Measurements from ENCODE around the gene ZBTB42. TPM values are rescaled to one million over a fixed set of nuclear protein-coding genes. Genes with fewer than 3 reads are reported as not detected.
A peak's percentile ranks its signal among the peaks of the same experiment; 100 is the strongest.

ZBTB42 gene
- total and polyA plus RNA-seq, 2 of the 13 experiments (the other 11 are each of a cell fraction or from before 2014, with no cell fraction given) = 2.8 to 4.2 TPM

DNA sequence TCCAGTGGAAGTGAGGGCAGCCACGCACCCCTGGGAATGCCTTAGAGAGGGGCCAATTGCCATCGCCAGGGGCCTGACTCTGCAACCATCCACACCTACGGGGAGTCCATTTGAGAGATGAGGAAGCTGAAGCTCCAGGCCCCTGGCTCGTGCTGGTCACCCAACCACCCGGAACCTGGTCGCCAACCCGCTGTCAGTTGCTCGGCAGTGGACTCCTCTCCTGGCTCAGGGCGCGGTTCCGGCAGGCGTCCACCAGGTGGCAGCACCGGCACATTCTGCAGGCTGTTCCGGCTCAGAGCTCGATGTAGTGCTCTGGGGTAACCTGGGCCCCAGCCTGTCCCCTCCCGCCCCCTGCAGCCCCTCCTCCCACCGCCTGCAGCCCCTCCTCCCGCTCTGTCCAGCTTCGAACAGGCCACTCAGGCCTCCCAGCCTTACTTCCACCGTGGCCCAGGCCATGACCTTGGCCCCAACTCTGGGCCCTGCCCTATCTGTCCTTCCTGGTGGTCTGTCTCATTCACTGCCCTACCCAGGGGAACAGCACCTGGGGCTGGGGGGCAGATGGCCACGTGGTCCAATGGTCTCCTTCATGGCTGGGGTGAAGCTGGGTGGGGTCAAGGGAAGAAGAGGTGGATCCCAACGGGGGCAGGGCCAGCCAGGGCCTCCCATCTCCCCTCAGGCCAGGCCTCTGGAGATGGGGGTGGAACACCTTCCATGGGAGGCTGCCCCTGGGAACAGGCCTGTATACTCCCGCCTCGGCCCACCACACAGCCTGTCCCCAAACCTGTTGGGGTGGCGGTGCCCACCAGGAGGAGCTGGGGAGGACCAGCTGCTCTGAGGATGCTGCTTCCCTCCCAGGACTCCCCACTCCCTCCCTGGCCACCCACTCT, 32.2 kb upstream of the ZBTB42 start (continued):
- TF ChIP-seq, protein P1, sequence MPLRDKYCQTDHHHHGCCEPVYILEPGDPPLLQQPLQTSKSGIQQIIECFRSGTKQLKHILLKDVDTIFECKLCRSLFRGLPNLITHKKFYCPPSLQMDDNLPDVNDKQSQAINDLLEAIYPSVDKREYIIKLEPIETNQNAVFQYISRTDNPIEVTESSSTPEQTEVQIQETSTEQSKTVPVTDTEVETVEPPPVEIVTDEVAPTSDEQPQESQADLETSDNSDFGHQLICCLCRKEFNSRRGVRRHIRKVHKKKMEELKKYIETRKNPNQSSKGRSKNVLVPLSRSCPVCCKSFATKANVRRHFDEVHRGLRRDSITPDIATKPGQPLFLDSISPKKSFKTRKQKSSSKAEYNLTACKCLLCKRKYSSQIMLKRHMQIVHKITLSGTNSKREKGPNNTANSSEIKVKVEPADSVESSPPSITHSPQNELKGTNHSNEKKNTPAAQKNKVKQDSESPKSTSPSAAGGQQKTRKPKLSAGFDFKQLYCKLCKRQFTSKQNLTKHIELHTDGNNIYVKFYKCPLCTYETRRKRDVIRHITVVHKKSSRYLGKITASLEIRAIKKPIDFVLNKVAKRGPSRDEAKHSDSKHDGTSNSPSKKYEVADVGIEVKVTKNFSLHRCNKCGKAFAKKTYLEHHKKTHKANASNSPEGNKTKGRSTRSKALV (CRISPR knock-in tag; IDR thresholded peaks at IDR 0.05) = no peak
- TF ChIP-seq ZNF775 (CRISPR knock-in tag; IDR thresholded peaks at IDR 0.05; ENCODE audit: borderline replicate concordance) = no peak
- no peak for TF ChIP-seq PTBP1 (IDR thresholded peaks at IDR 0.05; ENCODE audit: low read depth, low read length, poor library complexity, severe bottlenecking)
- TF ChIP-seq, protein P2, sequence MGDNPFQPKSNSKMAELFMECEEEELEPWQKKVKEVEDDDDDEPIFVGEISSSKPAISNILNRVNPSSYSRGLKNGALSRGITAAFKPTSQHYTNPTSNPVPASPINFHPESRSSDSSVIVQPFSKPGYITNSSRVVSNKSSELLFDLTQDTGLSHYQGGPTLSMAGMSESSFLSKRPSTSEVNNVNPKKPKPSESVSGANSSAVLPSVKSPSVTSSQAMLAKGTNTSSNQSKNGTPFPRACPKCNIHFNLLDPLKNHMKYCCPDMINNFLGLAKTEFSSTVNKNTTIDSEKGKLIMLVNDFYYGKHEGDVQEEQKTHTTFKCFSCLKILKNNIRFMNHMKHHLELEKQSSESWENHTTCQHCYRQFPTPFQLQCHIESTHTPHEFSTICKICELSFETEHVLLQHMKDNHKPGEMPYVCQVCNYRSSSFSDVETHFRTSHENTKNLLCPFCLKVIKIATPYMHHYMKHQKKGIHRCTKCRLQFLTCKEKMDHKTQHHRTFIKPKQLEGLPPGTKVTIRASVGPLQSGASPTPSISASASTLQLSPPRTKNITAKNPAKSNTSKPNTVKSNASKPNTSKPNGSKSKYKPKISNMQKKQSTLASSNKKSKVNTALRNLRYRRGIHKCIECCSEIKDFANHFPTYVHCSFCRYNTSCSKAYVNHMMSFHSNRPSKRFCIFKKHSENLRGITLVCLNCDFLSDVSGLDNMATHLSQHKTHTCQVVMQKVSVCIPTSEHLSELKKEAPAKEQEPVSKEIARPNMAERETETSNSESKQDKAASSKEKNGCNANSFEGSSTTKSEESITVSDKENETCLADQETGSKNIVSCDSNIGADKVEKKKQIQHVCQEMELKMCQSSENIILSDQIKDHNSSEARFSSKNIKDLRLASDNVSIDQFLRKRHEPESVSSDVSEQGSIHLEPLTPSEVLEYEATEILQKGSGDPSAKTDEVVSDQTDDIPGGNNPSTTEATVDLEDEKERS (CRISPR knock-in tag; IDR thresholded peaks at IDR 0.05) = no peak
- TF ChIP-seq, protein P3, sequence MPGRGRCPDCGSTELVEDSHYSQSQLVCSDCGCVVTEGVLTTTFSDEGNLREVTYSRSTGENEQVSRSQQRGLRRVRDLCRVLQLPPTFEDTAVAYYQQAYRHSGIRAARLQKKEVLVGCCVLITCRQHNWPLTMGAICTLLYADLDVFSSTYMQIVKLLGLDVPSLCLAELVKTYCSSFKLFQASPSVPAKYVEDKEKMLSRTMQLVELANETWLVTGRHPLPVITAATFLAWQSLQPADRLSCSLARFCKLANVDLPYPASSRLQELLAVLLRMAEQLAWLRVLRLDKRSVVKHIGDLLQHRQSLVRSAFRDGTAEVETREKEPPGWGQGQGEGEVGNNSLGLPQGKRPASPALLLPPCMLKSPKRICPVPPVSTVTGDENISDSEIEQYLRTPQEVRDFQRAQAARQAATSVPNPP (CRISPR knock-in tag; IDR thresholded peaks at IDR 0.05) = no peak
- no peak for TF ChIP-seq RFX5 (IDR thresholded peaks at IDR 0.05; ENCODE audit: low read depth, low read length)
- peak; percentile 42 for TF ChIP-seq U2AF1 (optimal IDR thresholded peaks at IDR 0.05; ENCODE audit: low read depth, low read length)
- TF ChIP-seq NRL (CRISPR knock-in tag; IDR thresholded peaks at IDR 0.05; ENCODE audit: borderline replicate concordance) = 0 out of 2 replicates have a peak, but pooled peaks have one; percentile 8
- peak; percentile 80; the same call in 1 of the 2 replicates for TF ChIP-seq ATF7-NPFF (CRISPR knock-in tag; IDR thresholded peaks at IDR 0.05; ENCODE audit: low read depth)
- TF ChIP-seq, protein P4, sequence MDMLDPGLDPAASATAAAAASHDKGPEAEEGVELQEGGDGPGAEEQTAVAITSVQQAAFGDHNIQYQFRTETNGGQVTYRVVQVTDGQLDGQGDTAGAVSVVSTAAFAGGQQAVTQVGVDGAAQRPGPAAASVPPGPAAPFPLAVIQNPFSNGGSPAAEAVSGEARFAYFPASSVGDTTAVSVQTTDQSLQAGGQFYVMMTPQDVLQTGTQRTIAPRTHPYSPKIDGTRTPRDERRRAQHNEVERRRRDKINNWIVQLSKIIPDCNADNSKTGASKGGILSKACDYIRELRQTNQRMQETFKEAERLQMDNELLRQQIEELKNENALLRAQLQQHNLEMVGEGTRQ (IDR thresholded peaks at IDR 0.05; ENCODE audit: low read depth, low read length) = no peak
- TF ChIP-seq, protein P4 (CRISPR knock-in tag; IDR thresholded peaks at IDR 0.05; ENCODE audit: borderline replicate concordance) = peak; percentile 78
- no peak for TF ChIP-seq ZNF333 (CRISPR knock-in tag; IDR thresholded peaks at IDR 0.05; ENCODE audit: borderline replicate concordance)
- TF ChIP-seq ZNF17 (CRISPR knock-in tag; IDR thresholded peaks at IDR 0.05) = no peak
- no peak for TF ChIP-seq MATR3 (CRISPR knock-in tag; IDR thresholded peaks at IDR 0.05)
- TF ChIP-seq, protein P5, sequence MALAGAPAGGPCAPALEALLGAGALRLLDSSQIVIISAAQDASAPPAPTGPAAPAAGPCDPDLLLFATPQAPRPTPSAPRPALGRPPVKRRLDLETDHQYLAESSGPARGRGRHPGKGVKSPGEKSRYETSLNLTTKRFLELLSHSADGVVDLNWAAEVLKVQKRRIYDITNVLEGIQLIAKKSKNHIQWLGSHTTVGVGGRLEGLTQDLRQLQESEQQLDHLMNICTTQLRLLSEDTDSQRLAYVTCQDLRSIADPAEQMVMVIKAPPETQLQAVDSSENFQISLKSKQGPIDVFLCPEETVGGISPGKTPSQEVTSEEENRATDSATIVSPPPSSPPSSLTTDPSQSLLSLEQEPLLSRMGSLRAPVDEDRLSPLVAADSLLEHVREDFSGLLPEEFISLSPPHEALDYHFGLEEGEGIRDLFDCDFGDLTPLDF (CRISPR knock-in tag; IDR thresholded peaks at IDR 0.05) = no peak
- TF ChIP-seq, protein P6, sequence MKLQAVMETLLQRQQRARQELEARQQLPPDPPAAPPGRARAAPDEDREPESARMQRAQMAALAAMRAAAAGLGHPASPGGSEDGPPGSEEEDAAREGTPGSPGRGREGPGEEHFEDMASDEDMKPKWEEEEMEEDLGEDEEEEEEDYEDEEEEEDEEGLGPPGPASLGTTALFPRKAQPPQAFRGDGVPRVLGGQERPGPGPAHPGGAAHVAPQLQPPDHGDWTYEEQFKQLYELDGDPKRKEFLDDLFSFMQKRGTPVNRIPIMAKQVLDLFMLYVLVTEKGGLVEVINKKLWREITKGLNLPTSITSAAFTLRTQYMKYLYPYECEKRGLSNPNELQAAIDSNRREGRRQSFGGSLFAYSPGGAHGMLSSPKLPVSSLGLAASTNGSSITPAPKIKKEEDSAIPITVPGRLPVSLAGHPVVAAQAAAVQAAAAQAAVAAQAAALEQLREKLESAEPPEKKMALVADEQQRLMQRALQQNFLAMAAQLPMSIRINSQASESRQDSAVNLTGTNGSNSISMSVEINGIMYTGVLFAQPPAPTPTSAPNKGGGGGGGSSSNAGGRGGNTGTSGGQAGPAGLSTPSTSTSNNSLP (IDR thresholded peaks at IDR 0.05; ENCODE audit: low read depth, low read length) = no peak

Data from HepG2 (cell line).